Gastrocnemius medialis (tissue), 4 donors: ENCODE data around the gene CCNF.

Source experiments
- CTCF ChIP-seq, 5 experiments: fragments of 450-650 bp in 3 of 5; fragments of 200-600 bp in 2 of 5; sonication (generic) in 2 of 5; IDR thresholded peaks in 4 of 5; conservative IDR thresholded peaks in 1 of 5; 1 replicate in 4 of 5; 2 replicates in 1 of 5; pipeline ENCODE4 v1.5.1; 2016 to 2019; ENCODE audit warnings: antibody characterized with exemption in 5 of 5, mild to moderate bottlenecking in 3 of 5, moderate library complexity in 3 of 5
- POLR2A ChIP-seq, 2 donors: fragments of 450-650 bp; IDR thresholded peaks; one replicate each; pipeline ENCODE4 v1.6.1; 2017; ENCODE audit warnings: antibody characterized with exemption in 2 of 2, mild to moderate bottlenecking in 2 of 2, moderate library complexity in 2 of 2

- no peak for TF ChIP-seq POLR2A (IDR thresholded peaks at IDR 0.05)
- no peak for TF ChIP-seq CTCF (IDR thresholded peaks at IDR 0.05 in 4 of 5, conservative IDR thresholded peaks at IDR 0.05 in 1 of 5)
Observed at GRCh38 chr16:2471016-2471652, 41.9 kb downstream of the CCNF start, which contains the start of gene NTN3.
